IMR-90 (cell line): Measurements from ENCODE around the gene RBMY1F. TPM values are rescaled to one million over a fixed set of nuclear protein-coding genes. Genes with fewer than 3 reads are reported as not detected.
"Not testable (repeated sequence)": the region's sequence is repeated elsewhere in the genome, so short reads cannot be mapped to it uniquely, and the experiment has no call there.

Experiments
- ATAC-seq: fragments of 200-7000 bp; cut with Tn5 transposase; 2 replicates; pipeline ENCODE4 v1.9.1; 2020; ENCODE audit warnings: low read depth, mild to moderate bottlenecking, moderate library complexity
- BruUV-seq: library from RNA; stranded (reverse); fragments of 400-500 nt; replicated peaks from 2 replicates; lab custom pipeline; 2021; lab: Mats Ljungman, UMichigan
- CTCF ChIA-PET: fragments of 300-600 bp; formaldehyde crosslinking; extraction: SDS; loops from one replicate; lab custom pipeline; 2021; ENCODE audit warnings: antibody characterized with exemption; lab: Yijun Ruan, JAX
- POLR2A ChIA-PET: fragments of 300-600 bp; sonication (Branson Sonifier 250); formaldehyde crosslinking; loops from one replicate; lab custom pipeline; 2022; ENCODE audit warnings: antibody characterized with exemption; ENCODE audit not compliant: unreplicated experiment; lab: Charles Lee
- DNase-seq: peaks from one replicate; pipeline ENCODE4 v3.0.0; 2013
- H2AFZ ChIP-seq: replicated peaks from 2 replicates; pipeline ENCODE3; 2013; ENCODE audit warnings: low read length, mild to moderate bottlenecking; ENCODE audit not compliant: poor library complexity
- H2AK5ac ChIP-seq: 2 replicates; pipeline ENCODE4 v1.6.1; 2013; ENCODE audit warnings: low read depth, low read length, inconsistent platforms
- H2AK9ac ChIP-seq: replicated peaks from 2 replicates; pipeline ENCODE3; 2013; ENCODE audit warnings: mild to moderate bottlenecking, low read depth, low read length, moderate library complexity; ENCODE audit not compliant: poor library complexity
- H2BK120ac ChIP-seq: 2 replicates; pipeline ENCODE4 v1.6.1; 2013; ENCODE audit warnings: low read depth, low read length, inconsistent platforms
- H2BK15ac ChIP-seq: 3 replicates; pipeline ENCODE4 v1.6.1; 2013; ENCODE audit warnings: low read depth, low read length, inconsistent platforms
- H2BK20ac ChIP-seq: 2 replicates; pipeline ENCODE4 v1.6.1; 2013; ENCODE audit warnings: low read depth, mild to moderate bottlenecking, inconsistent platforms, low read length, moderate library complexity
- H2BK5ac ChIP-seq: 2 replicates; pipeline ENCODE4 v1.6.1; 2013; ENCODE audit warnings: mild to moderate bottlenecking, low read depth, low read length, inconsistent platforms; ENCODE audit not compliant: poor library complexity, severe bottlenecking
- H3K14ac ChIP-seq: replicated peaks from 2 replicates; pipeline ENCODE4 v1.6.1; 2013; ENCODE audit warnings: low read depth, low read length, inconsistent platforms
- H3K18ac ChIP-seq: 2 replicates; pipeline ENCODE4 v1.6.1; 2013; ENCODE audit warnings: low read depth, low read length, control low read depth
- H3K23ac ChIP-seq: 2 replicates; pipeline ENCODE4 v1.6.1; 2013; ENCODE audit warnings: low read depth, low read length, inconsistent platforms
- H3K27ac ChIP-seq: 2 replicates; pipeline ENCODE4 v1.5.1; 2013; ENCODE audit warnings: mild to moderate bottlenecking, control low read depth, low read length; ENCODE audit not compliant: insufficient read depth
- H3K27me3 ChIP-seq: 2 replicates; pipeline ENCODE4 v1.6.1; 2013; ENCODE audit warnings: low read length; ENCODE audit not compliant: control insufficient read depth, insufficient read depth
- H3K36me3 ChIP-seq: 2 replicates; pipeline ENCODE4 v1.6.1; 2013; ENCODE audit warnings: low read length, mixed read lengths; ENCODE audit not compliant: control insufficient read depth, insufficient read depth
- H3K4ac ChIP-seq: 2 replicates; pipeline ENCODE4 v1.6.1; 2013; ENCODE audit warnings: low read depth, low read length, inconsistent platforms
- H3K4me1 ChIP-seq: 2 replicates; pipeline ENCODE4 v1.6.1; 2013; ENCODE audit warnings: low read length, mixed read lengths; ENCODE audit not compliant: control insufficient read depth, insufficient read depth
- H3K4me2 ChIP-seq: 2 replicates; pipeline ENCODE4 v1.6.1; 2013; ENCODE audit warnings: low read depth, mild to moderate bottlenecking, control low read depth, low read length, moderate library complexity
- H3K4me3 ChIP-seq: 2 replicates; pipeline ENCODE4 v1.5.1; 2013; ENCODE audit warnings: low read depth, mild to moderate bottlenecking, control low read depth, low read length, moderate library complexity; ENCODE audit not compliant: insufficient read depth
- H3K56ac ChIP-seq: 2 replicates; pipeline ENCODE4 v1.6.1; 2013; ENCODE audit warnings: low read length, inconsistent platforms; ENCODE audit not compliant: insufficient read depth; ENCODE audit errors: extremely low read depth
- H3K79me1 ChIP-seq, 2 experiments: 2 replicates each; pipeline ENCODE4 v1.6.1; 2013; ENCODE audit warnings: low read length in 2 of 2, inconsistent platforms in 1 of 2, low read depth in 1 of 2
- H3K9ac ChIP-seq: 2 replicates; pipeline ENCODE4 v1.6.1; 2013; ENCODE audit warnings: low read depth, low read length, control low read depth
- H3K9me1 ChIP-seq: 2 replicates; pipeline ENCODE4 v1.6.1; 2013; ENCODE audit warnings: low read length, inconsistent platforms; ENCODE audit not compliant: insufficient read depth
- H3K9me3 ChIP-seq: 2 replicates; pipeline ENCODE4 v1.6.1; 2013; ENCODE audit warnings: low read length; ENCODE audit not compliant: control insufficient read depth, insufficient read depth
- H4K20me1 ChIP-seq: 2 replicates; pipeline ENCODE4 v1.6.1; 2013; ENCODE audit warnings: low read length, inconsistent platforms; ENCODE audit not compliant: insufficient read depth
- H4K5ac ChIP-seq: 2 replicates; pipeline ENCODE4 v1.6.1; 2013; ENCODE audit warnings: mild to moderate bottlenecking, low read depth, low read length, control low read depth
- H4K8ac ChIP-seq, 2 experiments: 2 replicates each; pipeline ENCODE4 v1.6.1; 2013; ENCODE audit warnings: low read depth in 2 of 2, low read length in 2 of 2, control low read depth in 1 of 2, inconsistent platforms in 1 of 2
- H4K91ac ChIP-seq: 2 replicates; pipeline ENCODE4 v1.6.1; 2013; ENCODE audit warnings: low read depth, low read length, inconsistent platforms; ENCODE audit not compliant: insufficient read depth
- WGBS, 2 experiments: methylation state at CpG; one replicate each; pipeline versions ENCODE4 v1.1.5 to v1.1.7; 2013; ENCODE audit warnings: missing lambda C conversion rate in 2 of 2; ENCODE audit not compliant: insufficient read length in 1 of 2; ENCODE audit errors: extremely low coverage in 2 of 2; 5-methylcytosine and 5-hydroxymethylcytosine counted together
- dilution Hi-C: fragments of 300-500 bp; cut with HindIII; formaldehyde crosslinking; loops from one replicate; pipeline ENCODE4 v1.14.3; 2018; ENCODE audit warnings: low sequenced_read_pairs; ENCODE audit not compliant: unreplicated experiment
- in situ Hi-C: fragments of 300-500 bp; cut with MboI; formaldehyde crosslinking; loops from 3 replicates; pipeline ENCODE4 v1.14.3; 2019; ENCODE audit warnings: low sequenced_read_pairs, inconsistent platforms, mixed read lengths
- intact Hi-C: fragments of 100-400 bp; cut with micrococcal nuclease; formaldehyde crosslinking; loops from 2 replicates; pipeline ENCODE4 v1.10.0; 2022
- polyA plus RNA-seq, 3 experiments: library from polyadenylated mRNA; depleted of rRNA; stranded (reverse); fragments of >200 nt; gene quantifications; 2 replicates each; pipeline ENCODE4 v1.2.3, GENCODE V29; 2012; ENCODE audit warnings: low replicate concordance in 1 of 3
- total RNA-seq: library from RNA; depleted of rRNA; stranded (reverse); fragments of >200 nt; gene quantifications from 2 replicates; pipeline ENCODE4 v1.2.3, GENCODE V29; 2012

The RBMY1F gene
- total and polyA plus RNA-seq, 2 of the 4 experiments (the other 2 are of a cell fraction): not detected

DNA sequence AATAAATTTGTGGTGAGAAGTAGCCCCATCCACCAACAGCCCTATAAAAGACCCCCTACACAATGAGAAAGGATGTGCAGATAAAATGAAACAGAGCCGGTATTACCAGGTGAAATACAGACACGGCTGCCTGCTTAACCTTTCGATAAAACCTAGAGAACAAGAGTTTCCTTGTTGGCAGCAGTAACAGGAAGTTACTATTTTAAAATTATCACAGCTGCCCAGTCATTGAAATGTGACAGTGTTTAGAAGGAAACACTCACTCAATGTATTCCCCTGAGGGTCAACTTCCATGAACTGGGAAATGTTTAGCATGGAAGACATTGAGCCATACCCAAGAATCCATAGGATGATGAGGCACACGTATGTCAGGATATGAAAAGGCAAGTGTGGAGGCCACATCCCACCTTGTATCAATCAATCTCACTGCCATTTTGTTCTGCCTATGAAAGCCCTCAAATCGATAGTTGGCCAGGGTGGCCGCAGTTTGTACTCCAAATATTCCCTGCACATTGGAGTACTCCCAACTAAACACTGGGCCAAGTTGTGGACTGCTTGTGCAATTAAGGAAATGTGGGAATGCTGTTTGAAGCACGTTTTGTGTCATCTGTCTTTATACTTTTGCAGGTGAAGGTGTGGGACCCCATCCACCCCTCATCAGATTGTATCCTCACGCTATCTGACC, 41.6 kb downstream of the RBMY1F start:
- H4K20me1 ChIP-seq, H2BK120ac ChIP-seq, in situ Hi-C loops, H3K9me1 ChIP-seq, H3K23ac ChIP-seq, H4K8ac ChIP-seq, H2BK20ac ChIP-seq, H3K14ac ChIP-seq, H3K9ac ChIP-seq, H2AK5ac ChIP-seq, H3K56ac ChIP-seq, H2AFZ ChIP-seq, H4K91ac ChIP-seq, DNase-seq, H3K4me1 ChIP-seq, H3K79me1 ChIP-seq, H4K5ac ChIP-seq, H3K4me3 ChIP-seq, CTCF ChIA-PET, H2AK9ac ChIP-seq, H3K4ac ChIP-seq, H3K9me3 ChIP-seq, H3K18ac ChIP-seq, ATAC-seq, BruUV-seq, H3K4me2 ChIP-seq, intact Hi-C loops, dilution Hi-C loops, H3K27ac ChIP-seq, H2BK15ac ChIP-seq, POLR2A ChIA-PET, H3K27me3 ChIP-seq, H3K36me3 ChIP-seq, H2BK5ac ChIP-seq: not testable (repeated sequence)
- WGBS, 2 experiments: no CpG with 5 or more reads among the region's 8 CpGs

DNA sequence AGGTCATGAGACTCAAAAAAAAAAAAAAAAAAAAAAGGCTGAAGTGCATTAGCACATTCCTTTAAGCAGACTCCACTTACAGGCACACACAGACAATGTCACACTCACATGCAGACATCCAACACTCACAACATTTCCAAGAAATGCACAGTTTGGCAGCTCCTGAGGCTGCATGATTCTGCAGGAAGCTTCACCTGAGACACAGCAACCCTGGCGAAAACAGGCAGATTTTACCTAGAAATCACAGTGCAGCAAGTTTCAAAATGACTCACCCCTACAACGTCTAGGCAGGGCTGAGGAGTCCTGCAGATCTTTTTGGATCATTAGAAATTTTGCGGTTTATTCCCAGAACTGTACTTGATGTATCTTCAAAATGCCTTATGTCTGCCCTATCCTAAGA, 48.0 kb downstream of the RBMY1F start:
- H3K4ac ChIP-seq, H2BK20ac ChIP-seq, H3K36me3 ChIP-seq, H2BK5ac ChIP-seq, H2AFZ ChIP-seq, H3K18ac ChIP-seq, H3K27me3 ChIP-seq, POLR2A ChIA-PET, H4K91ac ChIP-seq, H4K5ac ChIP-seq, dilution Hi-C loops, in situ Hi-C loops, CTCF ChIA-PET, H3K9me1 ChIP-seq, H3K4me1 ChIP-seq, DNase-seq, H2AK9ac ChIP-seq, H3K4me3 ChIP-seq, H3K4me2 ChIP-seq, ATAC-seq, BruUV-seq, H4K20me1 ChIP-seq, H3K27ac ChIP-seq, H2AK5ac ChIP-seq, H3K14ac ChIP-seq, H3K9me3 ChIP-seq, H3K79me1 ChIP-seq, H2BK120ac ChIP-seq, intact Hi-C loops, H3K56ac ChIP-seq, H4K8ac ChIP-seq, H3K9ac ChIP-seq, H2BK15ac ChIP-seq, H3K23ac ChIP-seq: not testable (repeated sequence)
- WGBS, 2 experiments: no CpG with 5 or more reads among the region's 3 CpGs
